HL-60 (cell line): Measurements from ENCODE around the gene LYRM1.

Source experiments
- DNase-seq, 2 experiments: peaks; one replicate each; pipeline ENCODE4 v3.0.0-alpha.2; 2010 to 2020; ENCODE audit warnings: low read depth in 1 of 2, low spot score in 1 of 2
- H3K27ac ChIP-seq: fragments of 250-450 bp; sonication (Bioruptor Pico); replicated peaks from 2 replicates; pipeline ENCODE4 v1.5.1; 2020; ENCODE audit warnings: mild to moderate bottlenecking, moderate library complexity
- H3K27me3 ChIP-seq: fragments of 250-450 bp; sonication (Bioruptor Pico); 2 replicates; pipeline ENCODE4 v1.5.1; 2021; ENCODE audit warnings: mild to moderate bottlenecking, moderate library complexity; ENCODE audit not compliant: insufficient read depth, poor library complexity, severe bottlenecking
- H3K4me3 ChIP-seq: replicated peaks from 2 replicates; pipeline ENCODE4 v1.5.1; 2011; ENCODE audit warnings: mild to moderate bottlenecking, control low read depth, low read length; ENCODE audit not compliant: insufficient read depth
- GABPA ChIP-seq: IDR thresholded peaks from 2 replicates; pipeline ENCODE4 v1.6.1; 2012; ENCODE audit warnings: low read depth
- POLR2AphosphoS5 ChIP-seq: IDR thresholded peaks from 2 replicates; pipeline ENCODE4 v1.6.1; 2012; ENCODE audit warnings: low read depth
- SPI1 ChIP-seq: IDR thresholded peaks from 2 replicates; pipeline ENCODE4 v1.6.1; 2012; ENCODE audit warnings: low read depth, mild to moderate bottlenecking, borderline replicate concordance
- TF ChIP-seq, protein P1 (sequence below): IDR thresholded peaks from 2 replicates; pipeline ENCODE4 v1.6.1; 2012; ENCODE audit warnings: low read depth; ENCODE audit not compliant: insufficient replicate concordance
- TF ChIP-seq, protein P2 (sequence below): IDR thresholded peaks from one replicate; pipeline ENCODE4 v1.5.1; 2011; ENCODE audit warnings: low read length, control low read depth, inconsistent platforms; ENCODE audit not compliant: insufficient read depth

LYRM1 gene

DNA sequence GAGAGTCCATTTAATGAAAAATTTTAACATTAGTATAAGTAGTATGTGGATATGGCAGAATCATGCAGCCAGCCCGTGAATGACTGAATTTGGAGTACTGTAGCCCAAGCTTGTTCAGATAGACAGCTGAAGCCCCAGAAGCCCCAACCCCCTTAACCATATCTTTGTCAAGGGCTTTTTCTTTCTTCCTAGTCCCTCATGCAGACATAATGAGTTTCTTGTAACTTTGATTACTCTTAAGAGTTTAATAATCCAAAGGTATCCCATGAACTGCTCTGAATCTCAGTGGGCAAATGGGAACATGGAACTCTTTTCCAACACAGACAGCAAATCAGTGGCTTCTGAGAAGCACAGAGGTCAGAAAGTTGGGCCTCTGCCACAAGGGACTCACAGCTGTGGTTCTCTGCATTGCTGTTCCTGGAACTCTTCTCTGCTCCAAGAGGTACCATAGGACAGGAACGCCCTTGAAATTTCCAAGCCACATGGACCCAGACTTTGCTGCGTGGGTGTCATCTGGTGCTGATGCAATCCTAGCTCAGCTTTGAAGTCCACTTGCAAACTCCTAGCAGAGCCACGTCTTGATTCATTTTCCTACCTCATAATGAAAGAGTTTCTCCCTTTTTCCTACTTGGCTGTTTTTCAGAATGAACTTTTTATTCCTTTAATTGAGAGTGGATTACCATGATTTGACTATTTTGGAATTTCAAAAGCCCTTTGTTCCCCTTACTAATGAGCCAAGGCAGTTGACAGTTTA is 18.1 kb downstream of the LYRM1 start:
- no peaks in the 10 kb centered on the region for H3K27me3 ChIP-seq
- TF ChIP-seq, protein P1, sequence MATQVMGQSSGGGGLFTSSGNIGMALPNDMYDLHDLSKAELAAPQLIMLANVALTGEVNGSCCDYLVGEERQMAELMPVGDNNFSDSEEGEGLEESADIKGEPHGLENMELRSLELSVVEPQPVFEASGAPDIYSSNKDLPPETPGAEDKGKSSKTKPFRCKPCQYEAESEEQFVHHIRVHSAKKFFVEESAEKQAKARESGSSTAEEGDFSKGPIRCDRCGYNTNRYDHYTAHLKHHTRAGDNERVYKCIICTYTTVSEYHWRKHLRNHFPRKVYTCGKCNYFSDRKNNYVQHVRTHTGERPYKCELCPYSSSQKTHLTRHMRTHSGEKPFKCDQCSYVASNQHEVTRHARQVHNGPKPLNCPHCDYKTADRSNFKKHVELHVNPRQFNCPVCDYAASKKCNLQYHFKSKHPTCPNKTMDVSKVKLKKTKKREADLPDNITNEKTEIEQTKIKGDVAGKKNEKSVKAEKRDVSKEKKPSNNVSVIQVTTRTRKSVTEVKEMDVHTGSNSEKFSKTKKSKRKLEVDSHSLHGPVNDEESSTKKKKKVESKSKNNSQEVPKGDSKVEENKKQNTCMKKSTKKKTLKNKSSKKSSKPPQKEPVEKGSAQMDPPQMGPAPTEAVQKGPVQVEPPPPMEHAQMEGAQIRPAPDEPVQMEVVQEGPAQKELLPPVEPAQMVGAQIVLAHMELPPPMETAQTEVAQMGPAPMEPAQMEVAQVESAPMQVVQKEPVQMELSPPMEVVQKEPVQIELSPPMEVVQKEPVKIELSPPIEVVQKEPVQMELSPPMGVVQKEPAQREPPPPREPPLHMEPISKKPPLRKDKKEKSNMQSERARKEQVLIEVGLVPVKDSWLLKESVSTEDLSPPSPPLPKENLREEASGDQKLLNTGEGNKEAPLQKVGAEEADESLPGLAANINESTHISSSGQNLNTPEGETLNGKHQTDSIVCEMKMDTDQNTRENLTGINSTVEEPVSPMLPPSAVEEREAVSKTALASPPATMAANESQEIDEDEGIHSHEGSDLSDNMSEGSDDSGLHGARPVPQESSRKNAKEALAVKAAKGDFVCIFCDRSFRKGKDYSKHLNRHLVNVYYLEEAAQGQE, result no peak
- H3K4me3 ChIP-seq, result no peak overlapping the region
- H3K27ac ChIP-seq, result no peak overlapping the region
- no peak for DNase-seq

DNA sequence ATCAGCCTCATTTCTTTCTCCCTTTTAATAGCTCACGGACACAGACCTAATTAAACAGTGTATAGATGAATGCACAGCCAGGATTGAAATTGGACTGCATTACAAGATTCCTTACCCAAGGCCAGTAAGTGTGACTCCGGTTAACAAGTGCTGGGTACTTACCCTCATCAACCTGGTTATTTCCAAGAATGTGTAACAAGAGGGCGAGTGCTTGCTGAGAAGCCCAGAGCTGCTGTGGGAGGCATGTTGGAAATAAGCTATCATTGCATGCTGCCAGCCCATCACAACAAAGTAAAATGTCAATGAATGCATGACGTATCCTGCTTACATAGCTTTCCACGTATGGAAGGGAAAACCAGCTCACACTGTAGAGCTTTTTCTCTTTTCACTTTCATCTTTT is 19.5 kb downstream of the LYRM1 start:
- TF ChIP-seq POLR2AphosphoS5, result no peak
- no peak for TF ChIP-seq GABPA
- TF ChIP-seq, protein P2, sequence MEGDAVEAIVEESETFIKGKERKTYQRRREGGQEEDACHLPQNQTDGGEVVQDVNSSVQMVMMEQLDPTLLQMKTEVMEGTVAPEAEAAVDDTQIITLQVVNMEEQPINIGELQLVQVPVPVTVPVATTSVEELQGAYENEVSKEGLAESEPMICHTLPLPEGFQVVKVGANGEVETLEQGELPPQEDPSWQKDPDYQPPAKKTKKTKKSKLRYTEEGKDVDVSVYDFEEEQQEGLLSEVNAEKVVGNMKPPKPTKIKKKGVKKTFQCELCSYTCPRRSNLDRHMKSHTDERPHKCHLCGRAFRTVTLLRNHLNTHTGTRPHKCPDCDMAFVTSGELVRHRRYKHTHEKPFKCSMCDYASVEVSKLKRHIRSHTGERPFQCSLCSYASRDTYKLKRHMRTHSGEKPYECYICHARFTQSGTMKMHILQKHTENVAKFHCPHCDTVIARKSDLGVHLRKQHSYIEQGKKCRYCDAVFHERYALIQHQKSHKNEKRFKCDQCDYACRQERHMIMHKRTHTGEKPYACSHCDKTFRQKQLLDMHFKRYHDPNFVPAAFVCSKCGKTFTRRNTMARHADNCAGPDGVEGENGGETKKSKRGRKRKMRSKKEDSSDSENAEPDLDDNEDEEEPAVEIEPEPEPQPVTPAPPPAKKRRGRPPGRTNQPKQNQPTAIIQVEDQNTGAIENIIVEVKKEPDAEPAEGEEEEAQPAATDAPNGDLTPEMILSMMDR, result no peak
- TF ChIP-seq, protein P1, result no peak
- TF ChIP-seq SPI1, result no peak
- DNase-seq, result no peak

DNA sequence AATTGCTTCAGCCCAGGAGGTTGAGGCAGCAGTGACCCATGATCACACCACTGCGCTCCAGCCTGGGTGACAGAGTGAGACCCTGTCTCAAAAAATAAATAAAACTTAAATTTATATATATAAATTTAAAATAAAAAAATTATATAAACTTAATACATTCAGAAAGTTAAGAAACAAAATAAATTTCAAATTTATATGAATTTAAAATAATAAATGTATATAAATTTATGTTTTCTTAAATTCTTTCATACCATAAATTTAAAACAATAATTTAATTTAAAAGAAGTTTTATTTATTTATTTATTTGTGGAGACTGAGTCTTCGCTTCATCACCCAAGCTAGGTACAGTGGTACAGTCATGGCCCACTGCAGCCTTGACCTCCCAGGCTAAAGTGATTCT is 20.2 kb downstream of the LYRM1 start:
- no peak for DNase-seq
- TF ChIP-seq GABPA (no peak), POLR2AphosphoS5 (no peak), SPI1 (no peak)
- TF ChIP-seq, protein P2, result no peak
- TF ChIP-seq, protein P1, result no peak
- no peaks in the 10 kb centered on the region for H3K27me3 ChIP-seq
- H3K27ac ChIP-seq, result no peak overlapping the region
- H3K4me3 ChIP-seq, result no peak overlapping the region

More for the DNA sequence above, 19.5 kb downstream of the LYRM1 start:
- Histone ChIP-seq H3K27ac (no peak overlapping the region), H3K4me3 (no peak overlapping the region), H3K27me3 (no peaks in the 10 kb centered on the region)

DNA sequence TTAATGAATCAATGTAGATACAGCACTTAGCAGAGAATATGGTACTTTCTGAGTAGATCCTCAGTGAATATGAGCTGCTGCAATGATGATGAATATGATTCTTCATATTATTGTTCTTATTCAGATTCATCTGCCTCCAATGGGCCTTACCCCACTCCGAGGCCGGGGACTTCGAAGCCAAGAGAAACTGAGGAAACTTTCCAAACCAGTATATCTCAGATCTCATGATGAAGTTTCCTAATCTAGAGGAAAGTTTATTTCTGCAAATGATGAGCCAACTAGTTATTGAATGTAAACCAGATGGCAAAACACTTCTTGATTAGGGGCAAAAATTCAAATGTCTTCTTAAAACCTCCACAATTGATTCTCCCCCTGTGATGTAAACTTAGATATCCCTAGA is 23.3 kb downstream of the LYRM1 start:
- TF ChIP-seq, protein P1, result no peak
- TF ChIP-seq SPI1, result no peak
- TF ChIP-seq, protein P2, result no peak
- TF ChIP-seq POLR2AphosphoS5, result no peak
- no peak for TF ChIP-seq GABPA
- H3K27ac ChIP-seq, result no peak overlapping the region
- no peaks in the 10 kb centered on the region for H3K27me3 ChIP-seq
- H3K4me3 ChIP-seq, result no peak overlapping the region
- DNase-seq, result no peak
